GM19099 (cell line): ENCODE data around the gene VPS39.

Source experiments
- POLR2A ChIP-seq: IDR thresholded peaks from 3 replicates; pipeline ENCODE4 v1.6.1; 2011; ENCODE audit warnings: low read depth; ENCODE audit not compliant: insufficient read length; ENCODE audit errors: extremely low read depth

VPS39 gene

GRCh38 chr15:42134617-42135245 lies 73.4 kb downstream of the VPS39 start:
- no peak for TF ChIP-seq POLR2A

GRCh38 chr15:42133886-42134502 lies 74.1 kb downstream of the VPS39 start:
- TF ChIP-seq POLR2A: no peak

GRCh38 chr15:42133356-42133755 lies 74.7 kb downstream of the VPS39 start:
- no peak for TF ChIP-seq POLR2A

GRCh38 chr15:42131826-42132806 lies 76.0 kb downstream of the VPS39 start:
- TF ChIP-seq POLR2A: no peak

- no peak for TF ChIP-seq POLR2A
Measured at GRCh38 chr15:42131006-42131405, 77.1 kb downstream of the VPS39 start.

- no peak for TF ChIP-seq POLR2A
Measured at GRCh38 chr15:42130246-42130986, 77.7 kb downstream of the VPS39 start.

- no peak for TF ChIP-seq POLR2A
Measured at GRCh38 chr15:42129364-42129763, 78.7 kb downstream of the VPS39 start.

- no peak for TF ChIP-seq POLR2A
Measured at GRCh38 chr15:42128476-42128875, 79.6 kb downstream of the VPS39 start.

GRCh38 chr15:42123546-42123945 lies 84.6 kb downstream of the VPS39 start:
- no peak for TF ChIP-seq POLR2A

- no peak for TF ChIP-seq POLR2A
Measured at GRCh38 chr15:42121682-42122081, 86.4 kb downstream of the VPS39 start.

GRCh38 chr15:42121021-42121420 lies 87.1 kb downstream of the VPS39 start:
- no peak for TF ChIP-seq POLR2A

GRCh38 chr15:42120285-42120684 lies 87.8 kb downstream of the VPS39 start:
- no peak for TF ChIP-seq POLR2A

- no peak for TF ChIP-seq POLR2A
Measured at GRCh38 chr15:42119446-42119760, 88.7 kb downstream of the VPS39 start.

GRCh38 chr15:42118650-42119445 lies 89.3 kb downstream of the VPS39 start:
- no peak for TF ChIP-seq POLR2A
